HepG2 (cell line): ENCODE data around the gene SDF2. TPM values are rescaled to one million over a fixed set of nuclear protein-coding genes. Genes with fewer than 3 reads are reported as not detected.

Source experiments
- ATAC-seq: fragments of 200-7000 bp; cut with Tn5 transposase; 3 replicates; pipeline ENCODE4 v1.9.1; 2020; ENCODE audit warnings: mild to moderate bottlenecking, moderate library complexity
- BruUV-seq: library from RNA; stranded (reverse); fragments of 400-500 nt; replicated peaks from 2 replicates; lab custom pipeline; 2021; lab: Mats Ljungman, UMichigan
- CTCF ChIA-PET: fragments of 300-600 bp; formaldehyde crosslinking; extraction: SDS; loops from one replicate; lab custom pipeline; 2021; ENCODE audit warnings: low total read pairs, inconsistent platforms, low intra/inter-chr PET ratio; lab: Yijun Ruan, JAX
- POLR2A ChIA-PET: fragments of 350-600 bp; sonication (Branson Sonifier 250); formaldehyde crosslinking; loops from one replicate; lab custom pipeline; 2020; ENCODE audit warnings: antibody characterized with exemption, inconsistent platforms; lab: Yijun Ruan, JAX
- DNase-seq: peaks from one replicate; pipeline ENCODE4 v3.0.0-alpha.2; 2015; ENCODE audit warnings: low spot score
- FAIRE-seq: peaks from 3 replicates; lab custom pipeline; 2011; peaks lifted over from hg19 to GRCh38; lab: Jason Lieb, UNC
- H2AFZ ChIP-seq: one replicate; pipeline ENCODE4 v1.6.1; 2011; ENCODE audit warnings: low read length, inconsistent platforms
- H3K27ac ChIP-seq: fragments of 300-600 bp; 3 replicates; pipeline ENCODE4 v1.8.0; 2011; ENCODE audit warnings: mixed run types, mild to moderate bottlenecking, mixed read lengths, low read length, inconsistent platforms; ENCODE audit not compliant: insufficient read depth; ENCODE audit errors: extremely low read length
- H3K27me3 ChIP-seq, 2 experiments: fragments of 200-600 bp in 1 of 2; 2 replicates in 1 of 2; 3 replicates in 1 of 2; pipeline versions ENCODE4 v1.6.0 to v1.8.0; 2011; ENCODE audit warnings: low read length in 2 of 2, mild to moderate bottlenecking in 2 of 2, moderate library complexity in 2 of 2, inconsistent platforms in 1 of 2; ENCODE audit not compliant: insufficient read depth in 2 of 2, control insufficient read depth in 1 of 2
- H3K36me3 ChIP-seq, 2 experiments: fragments of 200-600 bp in 1 of 2; replicated peaks in 1 of 2; 2 replicates in 1 of 2; 3 replicates in 1 of 2; pipeline versions ENCODE4 v1.5.1 to v1.8.0; 2011; ENCODE audit warnings: low read length in 2 of 2, inconsistent platforms in 1 of 2; ENCODE audit not compliant: insufficient read depth in 2 of 2, control insufficient read depth in 1 of 2
- H3K4me1 ChIP-seq: 2 replicates; pipeline ENCODE4 v1.5.1; 2012; ENCODE audit warnings: low read length, inconsistent platforms; ENCODE audit not compliant: insufficient read depth
- H3K4me2 ChIP-seq: 2 replicates; pipeline ENCODE4 v1.6.0; 2011; ENCODE audit warnings: low read depth, low read length, inconsistent platforms
- H3K4me3 ChIP-seq, 3 experiments: fragments of 200-600 bp in 1 of 3; sonication (generic), shearing (Covaris generic) in 1 of 3; replicated peaks in 1 of 3; 2 replicates each; pipeline ENCODE4 v1.5.1; 2011 to 2016; ENCODE audit warnings: low read length in 3 of 3, inconsistent platforms in 2 of 3, low read depth in 2 of 3, mild to moderate bottlenecking in 2 of 3, control low read depth in 1 of 3, mixed read lengths in 1 of 3; ENCODE audit not compliant: insufficient read depth in 1 of 3
- H3K79me2 ChIP-seq: one replicate; pipeline ENCODE4 v1.6.1; 2011; ENCODE audit warnings: low read length, inconsistent platforms; ENCODE audit not compliant: insufficient read depth
- H3K9ac ChIP-seq: 2 replicates; pipeline ENCODE4 v1.6.0; 2011; ENCODE audit warnings: mild to moderate bottlenecking, low read depth, low read length, inconsistent platforms; ENCODE audit not compliant: insufficient read depth
- H3K9me3 ChIP-seq: 2 replicates; pipeline ENCODE4 v1.5.1; 2012; ENCODE audit warnings: mild to moderate bottlenecking, low read length
- H4K20me1 ChIP-seq: 2 replicates; pipeline ENCODE4 v1.6.0; 2011; ENCODE audit warnings: inconsistent platforms, mild to moderate bottlenecking, low read length, moderate library complexity; ENCODE audit not compliant: insufficient read depth
- DRAP1 ChIP-seq: IDR thresholded peaks from 2 replicates; pipeline ENCODE4 v1.6.1; 2016; ENCODE audit warnings: missing genetic modification reagents, missing compliant biosample characterization
- EHMT2 ChIP-seq: fragments of 200-600 bp; sonication (generic); IDR thresholded peaks from 2 replicates; pipeline ENCODE4 v1.7.0; 2017; ENCODE audit warnings: antibody characterized with exemption, low read depth, low read length, borderline replicate concordance
- GABPB1 ChIP-seq: IDR thresholded peaks from 2 replicates; pipeline ENCODE4 v1.6.1; 2016; ENCODE audit warnings: mild to moderate bottlenecking, missing genetic modification reagents, moderate library complexity, missing compliant biosample characterization
- MBD4 ChIP-seq: IDR thresholded peaks from 2 replicates; pipeline ENCODE4 v1.6.1; 2012; ENCODE audit warnings: low read length, inconsistent platforms, borderline replicate concordance
- MED1 ChIP-seq: sonication (generic); formaldehyde crosslinking; IDR thresholded peaks from 2 replicates; pipeline ENCODE4 v1.4.0; 2020; ENCODE audit warnings: missing genetic modification reagents
- NFE2L2 ChIP-seq: fragments of 150-350 bp; IDR thresholded peaks from 2 replicates; pipeline ENCODE4 v1.6.1; 2014; ENCODE audit warnings: low read length
- RFX3 ChIP-seq: IDR thresholded peaks from 2 replicates; pipeline ENCODE4 v1.6.1; 2016; ENCODE audit warnings: missing biosample characterization, missing genetic modification reagents
- THAP11 ChIP-seq: IDR thresholded peaks from 2 replicates; pipeline ENCODE4 v1.6.1; 2016; ENCODE audit warnings: missing biosample characterization, missing genetic modification reagents
- ZNF484 ChIP-seq: sonication (generic); formaldehyde crosslinking; IDR thresholded peaks from 2 replicates; pipeline ENCODE4 v1.5.1; 2020; ENCODE audit warnings: mild to moderate bottlenecking, low read depth, missing genetic modification reagents, borderline replicate concordance
- ZNF543 ChIP-seq: sonication (generic); formaldehyde crosslinking; IDR thresholded peaks from 2 replicates; pipeline ENCODE4 v1.4.0; 2020; ENCODE audit warnings: mild to moderate bottlenecking, missing genetic modification reagents
- ZNF550 ChIP-seq: sonication (generic); formaldehyde crosslinking; IDR thresholded peaks from 2 replicates; pipeline ENCODE4 v1.4.0; 2020; ENCODE audit warnings: mild to moderate bottlenecking, missing genetic modification reagents, borderline replicate concordance
- ZSCAN29 ChIP-seq: sonication (generic); formaldehyde crosslinking; conservative IDR thresholded peaks from 2 replicates; pipeline ENCODE4 v1.4.0; 2020; ENCODE audit warnings: mild to moderate bottlenecking, missing genetic modification reagents
- WGBS: methylation state at CpG from one replicate; pipeline ENCODE4 v1.1.6; 2017; ENCODE audit warnings: low lambda C conversion rate; 5-methylcytosine and 5-hydroxymethylcytosine counted together
- in situ Hi-C: cut with HindIII; loops from 2 replicates; pipeline ENCODE4 v1.10.0; 2017; ENCODE audit warnings: low pct_unique_long_range_greater_than_20kb; ENCODE audit not compliant: extremely low pct_ligation_motif_present
- intact Hi-C: fragments of 100-400 bp; cut with micrococcal nuclease; formaldehyde crosslinking; loops from one replicate; pipeline ENCODE4 v1.10.0; 2022; ENCODE audit not compliant: unreplicated experiment
- polyA plus RNA-seq, 8 experiments: library from polyadenylated mRNA; depleted of rRNA in 3 of 8; stranded (reverse) in 7 of 8; unstranded in 1 of 8; fragments of >200 nt; fragmentation: Illumina TruSeq in 4 of 8; extraction: Trizol in 4 of 8; gene quantifications; 2 replicates each; pipeline versions ENCODE4 v1.2.1 to v1.2.3, GENCODE V29; 2011 to 2016; ENCODE audit warnings: low read depth in 4 of 8, missing spikeins in 1 of 8, mixed read lengths in 1 of 8; ENCODE audit not compliant: insufficient read depth in 1 of 8
- total RNA-seq, 5 experiments: library from RNA; depleted of rRNA; stranded (reverse); fragments of >200 nt; fragmentation: Illumina TruSeq; extraction: Trizol; gene quantifications; 2 replicates each; pipeline ENCODE4 v1.2.3, GENCODE V29; 2016; ENCODE audit warnings: low read depth in 1 of 5
- TF ChIP-seq, protein P1 (sequence below): sonication (generic); formaldehyde crosslinking; IDR thresholded peaks from 2 replicates; pipeline ENCODE4 v1.4.0; 2020; ENCODE audit warnings: missing genetic modification reagents
- TF ChIP-seq, protein P2 (sequence below): IDR thresholded peaks from 2 replicates; pipeline ENCODE4 v1.6.1; 2016; ENCODE audit warnings: control low read depth

The SDF2 gene
- total and polyA plus RNA-seq, 2 of the 13 experiments (the other 11 are each of a cell fraction or from before 2014, with no cell fraction given): 58.2 to 58.4 TPM

DNA sequence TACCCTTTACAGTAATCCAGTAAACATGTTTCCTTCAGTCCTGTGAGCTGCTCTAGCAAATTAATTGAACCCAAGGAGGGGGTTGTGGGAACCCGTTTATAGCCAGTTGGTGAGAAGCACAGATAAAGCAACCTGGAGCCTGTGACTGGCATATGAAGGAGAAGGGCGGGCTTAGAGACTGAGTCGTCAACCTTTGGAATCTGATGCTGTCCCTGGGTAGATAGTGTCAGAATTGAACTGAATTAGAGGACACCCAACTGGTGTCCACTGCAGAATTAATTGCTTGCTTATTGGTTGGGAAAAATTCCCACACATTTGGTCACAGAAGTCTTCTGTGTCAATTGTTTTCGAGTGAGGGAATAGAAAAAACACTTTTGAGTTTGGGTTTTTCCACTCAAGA, 34.9 kb downstream of the SDF2 start:
- peaks cover 5% of the 10 kb centered on the region; the same call in 1 of the 2 replicates for H3K4me1 ChIP-seq
- no TSS peak for BruUV-seq
- H3K9me3 ChIP-seq: no peaks in the 10 kb centered on the region
- no peaks in the 10 kb centered on the region for H3K79me2 ChIP-seq
- no peak overlapping the region for H3K4me2 ChIP-seq
- H3K36me3 ChIP-seq: peaks cover 18 to 56% of the 10 kb centered on the region in 2 experiments
- FAIRE-seq (no peak), ATAC-seq (no peak), DNase-seq (no peak)
- no peak for TF ChIP-seq ZNF484 (CRISPR knock-in tag)
- no peak for TF ChIP-seq ZSCAN29
- no peak for TF ChIP-seq RFX3 (CRISPR knock-in tag)
- no peak for TF ChIP-seq ZNF550 (CRISPR knock-in tag)
- no peak for TF ChIP-seq MBD4
- TF ChIP-seq MED1: no peak
- no peak for TF ChIP-seq NFE2L2
- TF ChIP-seq DRAP1 (CRISPR knock-in tag): no peak
- TF ChIP-seq, protein P1, sequence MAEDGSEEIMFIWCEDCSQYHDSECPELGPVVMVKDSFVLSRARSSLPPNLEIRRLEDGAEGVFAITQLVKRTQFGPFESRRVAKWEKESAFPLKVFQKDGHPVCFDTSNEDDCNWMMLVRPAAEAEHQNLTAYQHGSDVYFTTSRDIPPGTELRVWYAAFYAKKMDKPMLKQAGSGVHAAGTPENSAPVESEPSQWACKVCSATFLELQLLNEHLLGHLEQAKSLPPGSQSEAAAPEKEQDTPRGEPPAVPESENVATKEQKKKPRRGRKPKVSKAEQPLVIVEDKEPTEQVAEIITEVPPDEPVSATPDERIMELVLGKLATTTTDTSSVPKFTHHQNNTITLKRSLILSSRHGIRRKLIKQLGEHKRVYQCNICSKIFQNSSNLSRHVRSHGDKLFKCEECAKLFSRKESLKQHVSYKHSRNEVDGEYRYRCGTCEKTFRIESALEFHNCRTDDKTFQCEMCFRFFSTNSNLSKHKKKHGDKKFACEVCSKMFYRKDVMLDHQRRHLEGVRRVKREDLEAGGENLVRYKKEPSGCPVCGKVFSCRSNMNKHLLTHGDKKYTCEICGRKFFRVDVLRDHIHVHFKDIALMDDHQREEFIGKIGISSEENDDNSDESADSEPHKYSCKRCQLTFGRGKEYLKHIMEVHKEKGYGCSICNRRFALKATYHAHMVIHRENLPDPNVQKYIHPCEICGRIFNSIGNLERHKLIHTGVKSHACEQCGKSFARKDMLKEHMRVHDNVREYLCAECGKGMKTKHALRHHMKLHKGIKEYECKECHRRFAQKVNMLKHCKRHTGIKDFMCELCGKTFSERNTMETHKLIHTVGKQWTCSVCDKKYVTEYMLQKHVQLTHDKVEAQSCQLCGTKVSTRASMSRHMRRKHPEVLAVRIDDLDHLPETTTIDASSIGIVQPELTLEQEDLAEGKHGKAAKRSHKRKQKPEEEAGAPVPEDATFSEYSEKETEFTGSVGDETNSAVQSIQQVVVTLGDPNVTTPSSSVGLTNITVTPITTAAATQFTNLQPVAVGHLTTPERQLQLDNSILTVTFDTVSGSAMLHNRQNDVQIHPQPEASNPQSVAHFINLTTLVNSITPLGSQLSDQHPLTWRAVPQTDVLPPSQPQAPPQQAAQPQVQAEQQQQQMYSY (CRISPR knock-in tag): no peak
- TF ChIP-seq THAP11 (CRISPR knock-in tag): no peak
- no peak for TF ChIP-seq GABPB1
- TF ChIP-seq ZNF543 (CRISPR knock-in tag): no peak
- TF ChIP-seq EHMT2: no peak
- TF ChIP-seq, protein P2, sequence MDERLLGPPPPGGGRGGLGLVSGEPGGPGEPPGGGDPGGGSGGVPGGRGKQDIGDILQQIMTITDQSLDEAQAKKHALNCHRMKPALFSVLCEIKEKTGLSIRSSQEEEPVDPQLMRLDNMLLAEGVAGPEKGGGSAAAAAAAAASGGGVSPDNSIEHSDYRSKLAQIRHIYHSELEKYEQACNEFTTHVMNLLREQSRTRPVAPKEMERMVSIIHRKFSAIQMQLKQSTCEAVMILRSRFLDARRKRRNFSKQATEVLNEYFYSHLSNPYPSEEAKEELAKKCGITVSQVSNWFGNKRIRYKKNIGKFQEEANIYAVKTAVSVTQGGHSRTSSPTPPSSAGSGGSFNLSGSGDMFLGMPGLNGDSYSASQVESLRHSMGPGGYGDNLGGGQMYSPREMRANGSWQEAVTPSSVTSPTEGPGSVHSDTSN: no peak
- ChIA-PET POLR2A (no interaction called here), CTCF (no interaction called here)
- H4K20me1 ChIP-seq: no peaks in the 10 kb centered on the region
- H3K9ac ChIP-seq: no peak overlapping the region
- WGBS: 98% methylated on average over 4 of the region's 4 CpGs
- H3K4me3 ChIP-seq: no peak overlapping the region
- no peak overlapping the region for H3K27ac ChIP-seq
- no peaks in the 10 kb centered on the region for H3K27me3 ChIP-seq
- in situ Hi-C loops (loop anchor here (25.0 kb wide), 1 partner anchor 260 kb away; the partner anchor contains the start of gene FLOT2), intact Hi-C loops (no loop called here)
- no peak overlapping the region for H2AFZ ChIP-seq
